GM13976 (cell line): ENCODE results near the gene TLR7.

Source experiments
- DNase-seq: peaks from one replicate; pipeline ENCODE4 v3.0.0; 2012; ENCODE audit warnings: low spot score
- CTCF ChIP-seq: IDR thresholded peaks from 2 replicates; pipeline ENCODE4 v1.5.1; 2012; ENCODE audit warnings: borderline replicate concordance, mild to moderate bottlenecking; ENCODE audit not compliant: insufficient read depth; ENCODE audit errors: extremely low read depth, missing control alignments, control extremely low read depth
- in situ Hi-C: fragments of 300-500 bp; cut with MboI; formaldehyde crosslinking; loops from one replicate; pipeline ENCODE4 v1.12.0; 2022; ENCODE audit warnings: low sequenced_read_pairs, mixed read lengths, inconsistent platforms; ENCODE audit not compliant: unreplicated experiment

The TLR7 gene

GRCh38 chrX:12886545-12886944, 19.7 kb downstream of the TLR7 start:
- TF ChIP-seq CTCF: no peak
- DNase-seq: no peak
- in situ Hi-C loops: no loop called here

GRCh38 chrX:12887141-12887540, 20.3 kb downstream of the TLR7 start:
- no peak for DNase-seq
- in situ Hi-C loops: no loop called here
- TF ChIP-seq CTCF: no peak

- DNase-seq: no peak
- no peak for TF ChIP-seq CTCF
- in situ Hi-C loops: no loop called here
Observed at GRCh38 chrX:12887767-12888166, 20.9 kb downstream of the TLR7 start.

GRCh38 chrX:12890467-12890866, 23.6 kb downstream of the TLR7 start:
- no peak for TF ChIP-seq CTCF
- DNase-seq: peak; percentile 45

GRCh38 chrX:12891171-12891570, 24.3 kb downstream of the TLR7 start:
- no peak for TF ChIP-seq CTCF
- in situ Hi-C loops: loop anchor here (5.0 kb wide), 1 partner anchor 69 kb away; no protein-coding TSS in a partner anchor
- DNase-seq: no peak

More at GRCh38 chrX:12890467-12890866, 23.6 kb downstream of the TLR7 start:
- in situ Hi-C loops: loop anchor here (5.0 kb wide), 1 partner anchor 68 kb away; no protein-coding TSS in a partner anchor

- TF ChIP-seq CTCF: no peak
- in situ Hi-C loops: loop anchor here (5.0 kb wide), 1 partner anchor 70 kb away; no protein-coding TSS in a partner anchor
- no peak for DNase-seq
Observed at GRCh38 chrX:12891915-12892506, 25.1 kb downstream of the TLR7 start.
